ENCODE measurements around the gene C6orf62.
"Not testable (repeated sequence)": the region's sequence is repeated elsewhere in the genome, so short reads cannot be mapped to it uniquely, and the experiment has no call there.

DNA sequence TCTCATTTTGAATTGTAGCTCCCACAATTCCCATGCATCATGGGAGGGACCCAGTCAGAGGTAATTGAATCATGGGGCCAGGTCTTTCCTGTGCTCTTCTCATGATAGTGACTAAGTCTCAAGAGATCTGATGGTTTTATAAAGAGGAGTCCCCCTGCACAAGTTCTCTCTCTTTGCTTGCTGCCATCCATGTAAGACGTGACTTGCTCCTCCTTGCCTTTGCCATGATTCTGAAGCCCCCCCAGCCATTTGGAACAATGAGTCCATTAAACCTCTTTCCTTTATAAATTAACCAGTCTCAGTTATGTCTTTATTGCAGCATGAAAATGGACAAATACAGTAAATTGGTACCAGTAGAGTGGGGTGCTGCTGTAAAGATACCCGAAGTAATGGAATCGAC, 11.7 kb upstream of the C6orf62 start:
- TF ChIP-seq, protein P1, sequence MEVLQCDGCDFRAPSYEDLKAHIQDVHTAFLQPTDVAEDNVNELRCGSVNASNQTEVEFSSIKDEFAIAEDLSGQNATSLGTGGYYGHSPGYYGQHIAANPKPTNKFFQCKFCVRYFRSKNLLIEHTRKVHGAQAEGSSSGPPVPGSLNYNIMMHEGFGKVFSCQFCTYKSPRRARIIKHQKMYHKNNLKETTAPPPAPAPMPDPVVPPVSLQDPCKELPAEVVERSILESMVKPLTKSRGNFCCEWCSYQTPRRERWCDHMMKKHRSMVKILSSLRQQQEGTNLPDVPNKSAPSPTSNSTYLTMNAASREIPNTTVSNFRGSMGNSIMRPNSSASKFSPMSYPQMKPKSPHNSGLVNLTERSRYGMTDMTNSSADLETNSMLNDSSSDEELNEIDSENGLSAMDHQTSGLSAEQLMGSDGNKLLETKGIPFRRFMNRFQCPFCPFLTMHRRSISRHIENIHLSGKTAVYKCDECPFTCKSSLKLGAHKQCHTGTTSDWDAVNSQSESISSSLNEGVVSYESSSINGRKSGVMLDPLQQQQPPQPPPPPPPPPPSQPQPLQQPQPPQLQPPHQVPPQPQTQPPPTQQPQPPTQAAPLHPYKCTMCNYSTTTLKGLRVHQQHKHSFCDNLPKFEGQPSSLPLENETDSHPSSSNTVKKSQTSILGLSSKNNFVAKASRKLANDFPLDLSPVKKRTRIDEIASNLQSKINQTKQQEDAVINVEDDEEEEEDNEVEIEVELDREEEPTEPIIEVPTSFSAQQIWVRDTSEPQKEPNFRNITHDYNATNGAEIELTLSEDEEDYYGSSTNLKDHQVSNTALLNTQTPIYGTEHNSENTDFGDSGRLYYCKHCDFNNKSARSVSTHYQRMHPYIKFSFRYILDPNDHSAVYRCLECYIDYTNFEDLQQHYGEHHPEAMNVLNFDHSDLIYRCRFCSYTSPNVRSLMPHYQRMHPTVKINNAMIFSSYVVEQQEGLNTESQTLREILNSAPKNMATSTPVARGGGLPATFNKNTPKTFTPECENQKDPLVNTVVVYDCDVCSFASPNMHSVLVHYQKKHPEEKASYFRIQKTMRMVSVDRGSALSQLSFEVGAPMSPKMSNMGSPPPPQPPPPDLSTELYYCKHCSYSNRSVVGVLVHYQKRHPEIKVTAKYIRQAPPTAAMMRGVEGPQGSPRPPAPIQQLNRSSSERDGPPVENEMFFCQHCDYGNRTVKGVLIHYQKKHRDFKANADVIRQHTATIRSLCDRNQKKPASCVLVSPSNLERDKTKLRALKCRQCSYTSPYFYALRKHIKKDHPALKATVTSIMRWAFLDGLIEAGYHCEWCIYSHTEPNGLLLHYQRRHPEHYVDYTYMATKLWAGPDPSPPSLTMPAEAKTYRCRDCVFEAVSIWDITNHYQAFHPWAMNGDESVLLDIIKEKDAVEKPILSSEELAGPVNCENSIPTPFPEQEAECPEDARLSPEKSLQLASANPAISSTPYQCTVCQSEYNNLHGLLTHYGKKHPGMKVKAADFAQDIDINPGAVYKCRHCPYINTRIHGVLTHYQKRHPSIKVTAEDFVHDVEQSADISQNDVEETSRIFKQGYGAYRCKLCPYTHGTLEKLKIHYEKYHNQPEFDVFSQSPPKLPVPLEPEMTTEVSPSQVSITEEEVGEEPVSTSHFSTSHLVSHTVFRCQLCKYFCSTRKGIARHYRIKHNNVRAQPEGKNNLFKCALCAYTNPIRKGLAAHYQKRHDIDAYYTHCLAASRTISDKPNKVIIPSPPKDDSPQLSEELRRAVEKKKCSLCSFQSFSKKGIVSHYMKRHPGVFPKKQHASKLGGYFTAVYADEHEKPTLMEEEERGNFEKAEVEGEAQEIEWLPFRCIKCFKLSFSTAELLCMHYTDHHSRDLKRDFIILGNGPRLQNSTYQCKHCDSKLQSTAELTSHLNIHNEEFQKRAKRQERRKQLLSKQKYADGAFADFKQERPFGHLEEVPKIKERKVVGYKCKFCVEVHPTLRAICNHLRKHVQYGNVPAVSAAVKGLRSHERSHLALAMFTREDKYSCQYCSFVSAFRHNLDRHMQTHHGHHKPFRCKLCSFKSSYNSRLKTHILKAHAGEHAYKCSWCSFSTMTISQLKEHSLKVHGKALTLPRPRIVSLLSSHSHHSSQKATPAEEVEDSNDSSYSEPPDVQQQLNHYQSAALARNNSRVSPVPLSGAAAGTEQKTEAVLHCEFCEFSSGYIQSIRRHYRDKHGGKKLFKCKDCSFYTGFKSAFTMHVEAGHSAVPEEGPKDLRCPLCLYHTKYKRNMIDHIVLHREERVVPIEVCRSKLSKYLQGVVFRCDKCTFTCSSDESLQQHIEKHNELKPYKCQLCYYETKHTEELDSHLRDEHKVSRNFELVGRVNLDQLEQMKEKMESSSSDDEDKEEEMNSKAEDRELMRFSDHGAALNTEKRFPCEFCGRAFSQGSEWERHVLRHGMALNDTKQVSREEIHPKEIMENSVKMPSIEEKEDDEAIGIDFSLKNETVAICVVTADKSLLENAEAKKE (CRISPR knock-in tag; IDR thresholded peaks at IDR 0.05): not testable (repeated sequence)
- not testable (repeated sequence) for TF ChIP-seq REST (IDR thresholded peaks at IDR 0.05; ENCODE audit: unreplicated experiment); CTCF (conservative IDR thresholded peaks at IDR 0.05; ENCODE audit: low read depth in 2 of 2); EZH2phosphoT487 (IDR thresholded peaks at IDR 0.05; ENCODE audit: unreplicated experiment); EZH2 (IDR thresholded peaks at IDR 0.05; ENCODE audit: low read depth, unreplicated experiment); NANOG (IDR thresholded peaks at IDR 0.05; ENCODE audit: borderline replicate concordance); POLR2AphosphoS5 (IDR thresholded peaks at IDR 0.05; ENCODE audit: low read depth); CREB1 (CRISPR knock-in tag; IDR thresholded peaks at IDR 0.05; ENCODE audit: low read depth); ZNF331 (CRISPR knock-in tag; IDR thresholded peaks at IDR 0.05; ENCODE audit: low read depth); JUNB (IDR thresholded peaks at IDR 0.05; ENCODE audit: unreplicated experiment)
